ENCODE data around the gene SLC13A5. TPM values are rescaled to one million over a fixed set of nuclear protein-coding genes. Genes with fewer than 3 reads are reported as not detected.
A peak's percentile ranks its signal among the peaks of the same experiment; 100 is the strongest.

Gene SLC13A5
- total RNA-seq, 2 donors from 2014 or later = not detected

- Histone ChIP-seq H3K4me1 (peaks cover 37% of the 10 kb centered on the region), H3K36me3 (replicated peaks in 1 of 2; ENCODE audit: insufficient read depth in 1 of 2, low read depth in 2 of 2) (no peaks in the 10 kb centered on the region), H3K27ac (no peak overlapping the region), H3K4me3 (no peak overlapping the region), H3K9me3 (no peaks in the 10 kb centered on the region), H3K27me3 (no peaks in the 10 kb centered on the region)
- WGBS, 2 donors = 77 to 85% methylated on average over 5 of the region's 5 CpGs
- DNase-seq (no peak), ATAC-seq (no peak)
- TF ChIP-seq POLR2A (IDR thresholded peaks at IDR 0.05) (no peak), CTCF (IDR thresholded peaks at IDR 0.05) (no peak)
- intact Hi-C loops (cut with DNase I) = no loop called here
These were observed 69.6 kb downstream of the SLC13A5 start for GRCh38 chr17:6643451-6644125.

DNA sequence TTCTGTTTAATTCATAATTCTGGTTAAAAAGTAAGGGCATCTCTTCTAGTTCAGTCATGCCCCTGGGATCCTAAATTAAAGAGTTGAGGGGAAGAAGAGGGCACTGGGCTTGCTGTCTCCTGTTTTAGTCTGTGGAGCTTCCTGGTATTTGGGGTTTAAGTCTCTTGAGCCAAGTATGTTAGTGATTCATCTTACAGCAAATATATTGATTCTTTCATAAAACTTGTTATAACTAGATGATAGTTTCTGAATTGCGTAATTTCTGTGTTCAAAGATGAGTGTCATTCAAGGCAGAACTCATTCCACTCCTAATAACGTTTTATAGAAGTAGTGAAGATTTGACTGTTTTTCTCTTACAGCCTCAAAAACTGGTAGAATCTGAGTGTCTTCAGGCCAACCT is 70.6 kb downstream of the SLC13A5 start:
- WGBS, 2 donors = 30 to 48% methylated on average over 2 of the region's 2 CpGs
- H3K4me3 ChIP-seq = no peak overlapping the region
- no peaks in the 10 kb centered on the region for H3K9me3 ChIP-seq
- no peaks in the 10 kb centered on the region for H3K36me3 ChIP-seq (replicated peaks in 1 of 2; ENCODE audit: insufficient read depth in 1 of 2, low read depth in 2 of 2)
- intact Hi-C loops (cut with DNase I) = no loop called here
- H3K27ac ChIP-seq = no peak overlapping the region
- TF ChIP-seq CTCF (IDR thresholded peaks at IDR 0.05) (no peak), POLR2A (IDR thresholded peaks at IDR 0.05) (no peak)
- ATAC-seq = no peak
- no peak for DNase-seq
- no peaks in the 10 kb centered on the region for H3K27me3 ChIP-seq
- peaks cover 34% of the 10 kb centered on the region for H3K4me1 ChIP-seq

DNA sequence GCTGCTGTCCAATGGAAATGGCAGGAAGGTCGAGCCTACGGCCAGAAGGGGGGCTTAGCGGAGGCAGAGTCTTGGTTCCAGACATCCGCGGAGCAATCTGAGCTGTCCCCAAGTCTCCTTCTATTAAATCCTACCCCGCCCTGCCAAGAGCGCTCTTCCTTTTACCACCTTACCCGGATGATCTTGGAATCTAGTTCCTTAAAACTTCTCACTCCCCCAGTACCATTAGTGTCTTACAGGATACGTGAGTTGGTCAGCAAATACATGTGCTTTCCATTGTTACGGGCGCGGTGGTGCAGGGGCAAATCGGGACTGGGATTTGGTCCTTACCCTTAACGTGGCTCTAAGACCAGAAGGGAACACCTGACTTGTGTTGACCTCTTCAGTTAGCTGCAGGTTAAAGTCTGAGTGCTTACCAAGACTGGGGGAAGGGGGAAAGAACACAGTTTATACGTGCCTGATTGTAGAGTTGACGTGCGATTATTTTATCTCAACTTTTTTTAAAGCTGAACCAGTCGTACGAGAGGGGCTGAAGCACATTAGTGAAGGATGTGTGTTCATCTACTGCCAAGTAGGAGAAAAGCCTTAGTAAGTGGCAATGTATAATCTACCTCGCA is 71.8 kb downstream of the SLC13A5 start:
- Histone ChIP-seq H3K4me3 (peak overlapping the region; percentile 74 to 81), H3K4me1 (peaks cover 34% of the 10 kb centered on the region), H3K27ac (peak overlapping the region; percentile 64 to 87 (median 74)), H3K36me3 (replicated peaks in 1 of 2; ENCODE audit: insufficient read depth in 1 of 2, low read depth in 2 of 2) (no peaks in the 10 kb centered on the region), H3K9me3 (no peaks in the 10 kb centered on the region), H3K27me3 (no peaks in the 10 kb centered on the region)
- DNase-seq = peak in 1 of 4 donors; percentile 16
- TF ChIP-seq POLR2A (IDR thresholded peaks at IDR 0.05) = no peak
- TF ChIP-seq CTCF (IDR thresholded peaks at IDR 0.05) = no peak
- intact Hi-C loops (cut with DNase I) = no loop called here
- ATAC-seq = peak; percentile 10
- 1% methylated on average over 17 to 20 of the region's 20 CpGs for WGBS, 2 donors

DNA sequence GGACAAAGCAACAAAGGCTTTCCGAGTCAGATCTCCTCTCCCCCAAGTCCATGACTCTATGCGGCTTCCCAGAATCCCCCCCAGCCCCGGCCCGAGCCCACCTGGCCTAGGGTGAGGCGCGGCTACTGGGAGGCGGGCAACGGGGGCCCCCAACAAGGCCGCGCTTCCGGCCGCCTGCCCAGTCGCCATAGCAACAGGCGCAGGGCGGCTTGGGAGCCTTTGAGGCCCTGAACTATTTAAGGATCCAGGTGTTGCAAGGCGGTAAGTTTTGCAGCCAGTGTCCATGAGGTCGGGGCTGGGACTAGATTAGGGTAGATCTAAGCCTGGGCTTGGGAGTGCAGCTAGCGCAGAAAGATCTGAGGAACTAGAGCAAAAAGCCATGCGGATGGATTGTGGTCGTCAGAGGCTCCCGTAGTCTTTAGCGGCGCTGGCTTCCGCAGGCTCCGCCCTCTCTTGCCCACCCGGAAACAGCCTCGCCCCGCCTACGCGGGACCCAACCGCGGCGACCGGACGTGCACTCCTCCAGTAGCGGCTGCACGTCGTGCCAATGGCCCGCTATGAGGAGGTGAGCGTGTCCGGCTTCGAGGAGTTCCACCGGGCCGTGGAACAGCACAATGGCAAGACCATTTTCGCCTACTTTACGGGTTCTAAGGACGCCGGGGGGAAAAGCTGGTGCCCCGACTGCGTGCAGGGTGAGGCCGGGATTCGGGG is 72.5 kb downstream of the SLC13A5 start, which contains the start of the genes KIAA0753 and TXNDC17:
TSS of gene KIAA0753 (minus strand) at position 176 of the 711 bp plus-strand sequence. CDS start 5,608 bp downstream, outside the sequence.
TSS of gene TXNDC17 (plus strand) at position 525 of the 711 bp plus-strand sequence. CDS start at position 548, 23 bp downstream.
- peak within 1 kb of the TSS; percentile 64 to 87 (median 74) for H3K27ac ChIP-seq
- WGBS, 2 donors = 0% methylated on average over 32 to 43 of the region's 52 CpGs

More for the DNA sequence above, 72.5 kb downstream of the SLC13A5 start, which contains the start of the genes KIAA0753 and TXNDC17:
- Histone ChIP-seq H3K9me3 (no peaks in the 10 kb centered on the region), H3K27me3 (no peaks in the 10 kb centered on the region), H3K4me3 (peak within 1 kb of the TSS; percentile 74 to 81), H3K36me3 (replicated peaks in 1 of 2; ENCODE audit: insufficient read depth in 1 of 2, low read depth in 2 of 2) (no peaks in the 10 kb centered on the region), H3K4me1 (peaks cover 34% of the 10 kb centered on the region)
- ATAC-seq = peak; percentile 94
- DNase-seq = peak; percentile 89 to 92 (median 90)
- intact Hi-C loops (cut with DNase I) = no loop called here
- TF ChIP-seq CTCF (IDR thresholded peaks at IDR 0.05) (no peak), POLR2A (IDR thresholded peaks at IDR 0.05) (peak; percentile 74 to 94 (median 92))
